PC-9 (cell line): ENCODE measurements around the gene MS4A15.

ENCODE experiments used
- CTCF ChIP-seq: fragments of 200-600 bp; sonication (generic); conservative IDR thresholded peaks from 2 replicates; pipeline ENCODE4 v1.6.1; 2017; ENCODE audit warnings: mixed run types, antibody characterized with exemption, mild to moderate bottlenecking, moderate library complexity
- EZH2 ChIP-seq: fragments of 200-600 bp; sonication (generic); IDR thresholded peaks from 2 replicates; pipeline ENCODE4 v1.8.0; 2017; ENCODE audit warnings: antibody characterized with exemption, low read depth

GRCh38 chr11:60810569-60810968, 53.9 kb downstream of the MS4A15 start:
- TF ChIP-seq CTCF (no peak), EZH2 (no peak)
